SJSA1 (cell line): ENCODE measurements around the gene TREH. TPM values are rescaled to one million over a fixed set of nuclear protein-coding genes. Genes with fewer than 3 reads are reported as not detected.

ENCODE experiments used
- DNase-seq, 2 experiments: peaks; one replicate each; pipeline ENCODE4 v3.0.0-alpha.2; 2015 to 2020; ENCODE audit warnings: low spot score in 2 of 2, low read depth in 1 of 2
- H3K27ac ChIP-seq: fragments of 250-450 bp; sonication (Bioruptor Pico); 2 replicates; pipeline ENCODE4 v1.5.1; 2020; ENCODE audit warnings: mild to moderate bottlenecking, moderate library complexity
- H3K27me3 ChIP-seq: fragments of 250-450 bp; sonication (Bioruptor Pico); replicated peaks from 2 replicates; pipeline ENCODE4 v1.5.1; 2020; ENCODE audit warnings: mild to moderate bottlenecking, moderate library complexity
- H3K36me3 ChIP-seq: fragments of 250-450 bp; sonication (Bioruptor Pico); 2 replicates; pipeline ENCODE4 v1.5.1; 2020; ENCODE audit warnings: mild to moderate bottlenecking
- H3K4me1 ChIP-seq: fragments of 250-450 bp; sonication (Bioruptor Pico); replicated peaks from 2 replicates; pipeline ENCODE4 v1.6.1; 2021; ENCODE audit warnings: mild to moderate bottlenecking
- H3K4me3 ChIP-seq: fragments of 250-450 bp; sonication (Bioruptor Pico); 2 replicates; pipeline ENCODE4 v1.5.1; 2020; ENCODE audit warnings: mild to moderate bottlenecking
- H3K9me3 ChIP-seq: fragments of 250-450 bp; sonication (Bioruptor Pico); replicated peaks from 2 replicates; pipeline ENCODE4 v1.5.1; 2020; ENCODE audit warnings: mild to moderate bottlenecking
- total RNA-seq: library from RNA; depleted of rRNA; stranded (reverse); fragments of >200 nt; shearing (Covaris generic); gene quantifications from 2 replicates; pipeline ENCODE4 v1.2.3, GENCODE V29; 2014

Gene TREH
- total RNA-seq, 1 experiment from 2014 or later: not detected

DNA sequence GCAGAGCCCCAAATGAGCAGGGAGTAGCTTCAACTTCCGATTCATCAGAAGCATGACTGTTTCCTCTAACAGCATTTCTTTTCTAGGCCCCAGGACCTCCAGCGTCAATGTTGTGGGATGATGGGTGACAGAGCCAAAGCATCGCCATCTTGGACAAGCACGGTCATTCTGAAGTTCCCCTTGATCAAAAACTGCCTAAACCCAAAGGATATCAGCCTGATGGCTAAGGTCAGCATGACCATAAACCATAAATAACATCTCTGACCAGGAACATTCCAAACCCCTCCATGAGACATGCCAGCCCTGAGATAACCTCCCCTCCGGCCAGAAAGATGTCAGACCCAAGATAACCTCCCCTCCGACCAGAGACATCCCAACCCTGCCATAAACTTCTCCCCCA lies 28.8 kb upstream of the TREH start:
- H3K36me3 ChIP-seq: no peaks in the 10 kb centered on the region
- no peaks in the 10 kb centered on the region for H3K4me1 ChIP-seq
- H3K27ac ChIP-seq: no peak overlapping the region
- no peaks in the 10 kb centered on the region for H3K9me3 ChIP-seq
- no peaks in the 10 kb centered on the region for H3K27me3 ChIP-seq
- DNase-seq: peak in 1 of 2 experiments; percentile 1
- H3K4me3 ChIP-seq: no peak overlapping the region

DNA sequence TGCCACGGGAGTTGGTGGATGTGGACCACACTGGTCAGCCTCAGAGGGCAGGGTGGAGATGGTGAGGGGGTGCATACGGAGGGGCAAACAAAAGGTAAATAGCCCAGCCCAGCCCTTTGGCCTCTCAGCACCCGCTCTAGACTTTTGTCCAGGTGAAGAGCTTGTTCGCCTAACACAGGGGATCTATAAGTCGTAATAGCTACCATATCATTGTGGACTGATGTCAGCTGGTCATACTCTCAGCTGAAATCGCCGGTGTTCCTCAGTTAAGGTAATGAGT lies 27.0 kb upstream of the TREH start:
- H3K36me3 ChIP-seq: no peaks in the 10 kb centered on the region
- no peak overlapping the region for H3K27ac ChIP-seq
- H3K27me3 ChIP-seq: no peaks in the 10 kb centered on the region
- H3K4me1 ChIP-seq: no peaks in the 10 kb centered on the region
- H3K4me3 ChIP-seq: no peak overlapping the region
- no peaks in the 10 kb centered on the region for H3K9me3 ChIP-seq
- no peak for DNase-seq

DNA sequence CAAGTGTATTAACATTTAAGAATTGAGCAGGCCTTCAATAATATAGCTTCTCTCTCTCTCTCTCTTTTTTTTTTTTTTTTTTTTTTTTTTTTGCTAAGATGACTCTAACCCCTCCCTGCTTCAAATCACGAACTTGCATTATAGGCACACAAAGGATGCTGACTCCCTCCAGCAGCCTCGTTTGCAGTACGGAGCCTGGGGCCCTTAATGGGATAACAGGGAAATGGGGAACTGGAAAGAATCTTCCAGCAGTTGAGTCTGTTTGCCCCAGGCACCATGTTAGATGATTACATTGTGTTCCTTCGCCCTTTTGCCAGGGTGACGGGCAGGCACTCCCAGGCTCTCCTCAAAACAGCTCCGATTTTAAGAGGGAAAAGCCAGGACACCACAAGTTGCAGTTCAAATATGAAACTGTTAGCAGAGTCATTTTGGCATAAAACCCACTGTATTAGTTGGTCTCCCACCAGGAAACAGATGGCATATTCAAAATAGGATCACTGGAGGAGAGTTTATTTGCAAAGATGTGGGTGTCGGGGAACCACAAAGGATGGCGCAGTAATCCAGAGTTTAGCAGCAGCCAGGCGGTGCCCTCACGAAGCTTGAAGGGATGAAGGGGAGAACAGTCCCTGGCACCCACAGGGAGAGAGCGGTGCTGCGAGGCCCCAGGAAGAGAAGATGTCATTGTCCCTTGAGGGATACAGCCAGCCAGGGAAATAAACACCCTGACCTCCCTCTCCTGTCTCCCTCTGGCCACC lies 26.5 kb upstream of the TREH start:
- no peaks in the 10 kb centered on the region for H3K4me1 ChIP-seq
- H3K36me3 ChIP-seq: no peaks in the 10 kb centered on the region
- H3K27ac ChIP-seq: no peak overlapping the region
- DNase-seq: peak in 1 of 2 experiments; percentile 9
- no peaks in the 10 kb centered on the region for H3K27me3 ChIP-seq
- H3K4me3 ChIP-seq: no peak overlapping the region
- H3K9me3 ChIP-seq: no peaks in the 10 kb centered on the region

DNA sequence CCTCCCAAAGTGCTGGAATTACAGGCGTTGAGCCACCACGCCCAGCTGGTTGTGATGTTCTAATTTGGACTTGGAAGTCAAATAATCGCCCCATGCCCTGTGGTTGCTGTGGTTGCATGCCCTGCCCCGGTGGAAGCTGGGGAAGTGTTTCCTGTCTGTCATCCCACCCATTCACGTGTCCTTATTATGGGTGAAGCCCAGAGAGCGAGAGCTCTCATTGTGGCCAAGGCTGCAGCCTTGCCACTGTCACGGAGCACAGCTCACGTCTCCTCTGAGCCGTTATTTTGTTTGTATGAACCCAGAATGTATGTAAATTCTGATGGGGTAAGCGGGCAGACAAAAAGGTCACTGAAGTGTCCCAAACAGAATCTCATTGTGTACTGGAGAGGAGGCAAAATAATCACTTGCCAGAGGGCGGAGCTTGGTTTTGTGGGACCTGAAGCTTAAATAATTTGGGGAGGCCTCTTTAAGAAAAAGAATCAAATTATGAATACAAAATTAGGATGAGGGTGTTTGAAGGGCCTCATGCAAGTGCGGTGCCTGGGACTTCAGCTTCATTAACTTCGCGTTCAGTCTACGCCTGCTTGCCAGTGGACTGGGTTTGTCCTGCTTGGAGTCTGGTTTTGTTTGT lies 25.8 kb upstream of the TREH start:
- DNase-seq: peak in 1 of 2 experiments; percentile 9
- no peaks in the 10 kb centered on the region for H3K27me3 ChIP-seq
- no peaks in the 10 kb centered on the region for H3K36me3 ChIP-seq
- H3K27ac ChIP-seq: no peak overlapping the region
- no peak overlapping the region for H3K4me3 ChIP-seq
- H3K4me1 ChIP-seq: no peaks in the 10 kb centered on the region
- H3K9me3 ChIP-seq: no peaks in the 10 kb centered on the region

DNA sequence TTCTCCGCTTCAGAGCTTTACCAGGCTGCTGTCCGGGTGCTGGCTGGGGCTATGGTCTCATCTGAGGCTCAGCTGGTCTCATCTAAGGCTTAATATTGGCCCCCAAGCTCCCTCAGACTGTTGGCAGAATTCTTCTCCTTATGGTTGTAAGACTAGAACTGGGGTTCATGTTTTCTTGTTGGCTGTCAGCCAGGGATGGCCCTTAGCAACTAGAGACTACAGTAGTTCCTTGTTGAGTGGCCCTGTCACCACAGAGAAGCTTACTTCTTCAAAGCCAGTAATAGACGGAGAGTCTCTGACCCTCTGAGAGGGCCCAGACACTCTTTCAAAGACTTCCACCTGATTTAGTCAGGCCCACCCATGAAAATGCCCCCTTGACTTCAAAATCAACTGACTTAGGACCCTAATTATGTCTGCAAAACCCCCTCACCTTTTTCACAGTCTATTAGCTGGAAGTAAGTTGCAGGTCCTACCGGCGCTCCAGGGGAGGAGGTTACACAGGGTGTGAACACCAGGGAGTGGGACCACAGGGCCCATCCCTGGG lies 24.2 kb upstream of the TREH start:
- Histone ChIP-seq H3K4me3 (no peak overlapping the region), H3K9me3 (no peaks in the 10 kb centered on the region), H3K27me3 (no peaks in the 10 kb centered on the region), H3K27ac (no peak overlapping the region), H3K4me1 (no peaks in the 10 kb centered on the region), H3K36me3 (no peaks in the 10 kb centered on the region)
- DNase-seq: peak in 1 of 2 experiments; percentile 3

DNA sequence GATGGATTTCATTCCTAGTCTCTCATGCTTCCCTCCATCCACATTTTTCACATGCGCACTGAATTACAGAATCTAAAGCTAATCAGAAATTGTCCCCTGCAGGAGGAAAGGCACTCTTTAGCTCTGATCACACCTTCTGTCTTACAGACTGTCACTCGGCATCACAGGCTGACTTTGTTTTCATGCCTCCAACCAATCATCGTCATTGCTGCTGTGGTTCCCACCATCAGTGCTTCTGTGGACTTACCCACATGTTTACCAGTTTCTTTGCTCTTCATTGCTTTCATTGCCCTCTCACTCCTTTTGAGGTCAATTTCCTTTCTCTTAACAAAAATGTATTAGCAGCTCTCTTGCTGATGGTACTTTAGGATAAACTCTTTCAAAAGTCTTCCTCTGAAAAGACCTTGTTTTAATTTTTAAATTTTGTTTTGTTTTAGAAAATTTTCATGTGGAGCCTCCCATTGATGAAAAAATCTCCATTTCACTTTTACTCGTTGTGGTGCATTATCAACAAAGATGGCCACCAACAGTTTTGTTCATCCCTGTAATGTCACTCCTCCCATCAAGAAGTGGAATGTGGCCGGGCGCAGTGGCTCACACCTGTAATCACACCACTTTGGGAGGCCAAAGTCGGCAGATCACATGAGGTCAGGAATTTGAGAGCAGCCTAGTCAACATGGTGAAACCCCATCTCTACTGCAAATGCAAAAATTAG lies 20.2 kb upstream of the TREH start:
- Histone ChIP-seq H3K27me3 (no peaks in the 10 kb centered on the region), H3K4me3 (no peak overlapping the region), H3K36me3 (no peaks in the 10 kb centered on the region), H3K9me3 (no peaks in the 10 kb centered on the region), H3K27ac (no peak overlapping the region), H3K4me1 (no peaks in the 10 kb centered on the region)
- no peak for DNase-seq

DNA sequence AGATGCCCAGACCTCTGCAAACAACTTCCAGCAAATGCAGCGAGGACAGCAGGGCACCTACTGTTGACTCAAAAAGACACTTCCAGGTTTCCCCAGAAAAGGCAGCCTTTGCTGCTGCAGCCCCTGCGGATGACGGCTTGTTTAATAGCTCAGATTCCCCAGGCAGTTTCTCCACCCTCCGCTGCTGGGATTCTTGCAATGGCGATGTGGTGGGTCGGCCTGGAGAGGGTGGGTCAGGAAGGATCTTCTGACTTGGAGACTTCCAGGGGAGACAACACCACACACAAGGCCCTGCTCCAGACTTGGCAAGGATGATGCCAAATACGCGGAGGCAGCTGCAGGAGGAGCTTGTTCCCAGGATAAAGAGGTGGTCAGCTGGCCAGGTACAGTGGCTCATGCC lies 17.9 kb upstream of the TREH start:
- DNase-seq: no peak
- Histone ChIP-seq H3K4me3 (no peak overlapping the region), H3K27me3 (no peaks in the 10 kb centered on the region), H3K9me3 (no peaks in the 10 kb centered on the region), H3K4me1 (no peaks in the 10 kb centered on the region), H3K27ac (no peak overlapping the region), H3K36me3 (no peaks in the 10 kb centered on the region)

DNA sequence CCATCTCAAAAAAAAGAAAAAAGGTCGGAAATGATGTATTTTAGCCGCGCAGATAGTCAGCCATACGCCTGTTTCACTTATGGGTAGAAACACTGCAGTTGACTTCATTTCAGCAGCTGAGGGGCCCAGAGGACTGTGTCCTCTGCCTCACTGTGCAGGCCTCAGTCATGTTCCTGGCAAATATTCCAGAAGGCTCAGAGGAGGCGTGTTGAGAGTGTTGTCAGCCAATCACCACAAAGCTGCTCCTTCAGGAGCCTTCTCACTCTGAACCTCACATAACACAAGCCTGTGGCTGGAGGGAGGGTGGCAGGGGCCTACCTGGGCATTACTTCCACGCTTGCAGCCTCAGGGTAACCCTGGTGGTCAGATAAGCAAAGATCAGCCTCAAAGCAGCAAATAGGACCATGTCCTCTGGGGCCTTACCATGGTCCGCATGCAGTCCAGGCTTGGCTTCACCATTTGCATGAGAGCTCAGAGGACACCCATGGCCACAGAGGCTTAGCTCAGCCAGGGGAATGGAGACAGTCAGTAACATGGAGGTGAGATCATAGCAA lies 17.3 kb upstream of the TREH start:
- H3K27me3 ChIP-seq: no peaks in the 10 kb centered on the region
- DNase-seq: no peak

DNA sequence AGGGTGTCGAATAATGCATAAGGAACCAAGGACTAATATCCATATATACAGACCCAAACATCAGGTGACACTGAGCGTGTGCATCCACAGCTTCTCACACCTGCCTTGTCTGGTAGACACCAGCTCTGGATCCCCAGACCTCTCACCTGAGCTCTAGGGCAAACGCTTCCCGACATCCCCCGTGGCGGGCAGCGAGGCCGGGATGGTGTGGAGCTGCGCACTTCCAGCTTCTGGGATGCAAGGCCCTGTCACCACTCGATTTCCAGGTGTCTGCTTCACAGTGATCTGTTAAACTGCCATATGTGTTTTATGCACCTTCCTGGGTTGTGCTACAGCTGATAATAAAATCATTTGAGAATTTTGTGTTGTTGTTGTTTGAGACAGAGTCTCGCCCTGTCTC lies 15.3 kb upstream of the TREH start:
- no peaks in the 10 kb centered on the region for H3K36me3 ChIP-seq
- no peak overlapping the region for H3K4me3 ChIP-seq
- no peak for DNase-seq
- no peaks in the 10 kb centered on the region for H3K4me1 ChIP-seq
- no peak overlapping the region for H3K27ac ChIP-seq
- H3K9me3 ChIP-seq: no peaks in the 10 kb centered on the region
- no peaks in the 10 kb centered on the region for H3K27me3 ChIP-seq

More for the DNA sequence above, 17.3 kb upstream of the TREH start:
- H3K4me3 ChIP-seq: no peak overlapping the region
- no peak overlapping the region for H3K27ac ChIP-seq
- H3K4me1 ChIP-seq: no peaks in the 10 kb centered on the region
- H3K9me3 ChIP-seq: no peaks in the 10 kb centered on the region
- H3K36me3 ChIP-seq: no peaks in the 10 kb centered on the region

DNA sequence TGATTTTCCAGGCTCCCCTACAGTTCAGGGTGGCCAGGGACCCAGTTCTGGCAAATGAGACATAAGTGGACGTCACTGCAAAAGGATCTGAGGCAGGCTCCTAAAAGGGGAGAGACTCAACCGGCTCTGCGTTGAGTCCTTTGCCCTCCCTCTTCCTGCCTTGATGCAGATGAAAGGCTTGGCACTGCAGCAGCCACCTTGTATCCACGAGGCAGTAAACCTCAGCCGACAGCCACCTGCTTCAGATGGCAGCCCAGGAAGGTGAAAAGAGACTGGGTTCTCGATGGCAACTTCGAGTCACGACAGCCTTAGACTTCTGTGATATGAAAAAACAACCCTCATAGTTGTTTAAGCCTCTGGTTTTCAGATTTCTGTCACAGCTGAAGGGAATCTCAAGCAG lies 14.7 kb upstream of the TREH start:
- DNase-seq: no peak
- no peaks in the 10 kb centered on the region for H3K36me3 ChIP-seq
- no peaks in the 10 kb centered on the region for H3K9me3 ChIP-seq
- H3K4me3 ChIP-seq: no peak overlapping the region
- H3K27ac ChIP-seq: no peak overlapping the region
- H3K27me3 ChIP-seq: no peaks in the 10 kb centered on the region
- H3K4me1 ChIP-seq: no peaks in the 10 kb centered on the region

DNA sequence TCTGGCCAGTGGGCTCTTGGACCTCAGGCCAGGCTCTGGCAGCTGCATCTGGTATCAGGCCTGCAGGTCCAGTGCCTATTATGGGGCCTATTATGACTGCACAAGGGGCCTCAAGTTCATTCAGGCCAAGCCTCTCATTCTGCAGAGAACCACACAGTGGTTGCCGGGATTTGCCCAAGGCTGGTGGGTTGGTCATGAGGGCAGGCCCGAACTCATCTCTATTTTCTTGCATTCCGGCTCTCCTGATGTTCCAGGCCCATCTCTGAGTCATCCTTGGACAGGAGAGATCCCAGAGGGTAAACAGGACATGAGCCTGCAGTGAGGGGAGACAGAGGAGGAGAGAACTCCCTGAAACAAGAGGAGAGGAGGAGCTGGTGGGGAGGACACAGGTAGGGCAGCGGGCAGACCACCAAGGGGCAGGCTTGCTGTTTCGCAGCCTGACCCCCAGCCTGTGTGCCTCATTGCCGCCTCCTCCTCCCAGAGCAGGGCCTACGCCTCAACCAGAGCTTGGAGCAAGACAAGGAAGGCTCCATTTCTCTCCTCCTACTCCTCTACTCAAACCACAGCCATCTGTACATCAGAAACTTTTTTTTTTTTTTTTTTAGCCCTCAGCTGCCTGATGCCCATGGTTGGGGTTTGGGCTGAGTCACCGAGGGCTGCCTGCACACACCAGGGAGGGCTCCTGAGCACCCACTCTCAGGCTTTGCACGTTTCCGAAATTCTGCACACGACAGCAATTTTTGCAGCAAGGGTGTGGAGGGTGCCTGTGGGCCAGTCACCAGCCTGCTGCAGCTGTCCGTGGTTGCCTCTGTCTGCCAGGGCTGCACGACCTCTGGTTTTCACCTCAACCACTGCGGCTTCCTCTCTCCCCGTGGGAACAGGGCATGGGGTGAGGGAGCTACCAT lies 12.7 kb upstream of the TREH start:
- no peak overlapping the region for H3K27ac ChIP-seq
- no peak for DNase-seq
- H3K4me1 ChIP-seq: no peaks in the 10 kb centered on the region
- H3K36me3 ChIP-seq: no peaks in the 10 kb centered on the region
- no peaks in the 10 kb centered on the region for H3K27me3 ChIP-seq
- H3K4me3 ChIP-seq: no peak overlapping the region
- no peaks in the 10 kb centered on the region for H3K9me3 ChIP-seq

DNA sequence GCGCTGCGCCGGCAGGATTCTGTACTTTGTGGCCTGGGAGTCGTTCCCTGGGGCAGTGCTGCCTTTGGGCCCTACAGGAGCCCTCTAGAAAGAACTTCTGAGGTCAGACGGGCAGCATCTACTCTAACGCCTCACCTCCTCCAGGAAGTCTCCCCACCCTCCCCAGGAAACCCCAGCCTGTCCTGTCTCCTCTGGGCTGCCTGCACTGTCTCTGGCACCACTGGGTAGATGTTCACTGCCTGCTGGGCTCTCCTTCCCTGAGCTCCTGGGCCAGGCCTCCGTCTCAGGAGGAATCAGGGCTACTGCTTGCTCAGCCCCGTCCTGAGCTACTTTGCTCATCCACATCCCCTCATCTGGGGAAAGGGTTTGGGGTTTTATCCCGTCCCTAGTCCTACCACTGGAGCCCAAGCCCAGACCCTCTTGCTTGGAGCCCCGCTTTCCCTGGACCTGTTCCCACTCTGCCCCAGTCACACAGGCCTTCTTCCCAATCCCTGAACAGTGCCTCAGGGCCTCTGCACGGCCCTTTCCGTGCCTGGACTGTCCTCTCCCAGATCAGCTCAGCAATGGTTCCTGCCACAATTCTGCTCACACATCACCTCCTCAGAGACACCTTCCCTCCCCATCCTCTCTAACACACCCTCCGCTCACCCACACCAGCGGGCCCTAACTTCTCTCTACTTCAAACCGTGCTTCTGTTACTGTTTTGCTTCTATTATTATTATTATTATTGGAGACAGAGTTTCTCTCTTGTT lies 11.3 kb upstream of the TREH start:
- H3K27me3 ChIP-seq: no peaks in the 10 kb centered on the region
- H3K4me3 ChIP-seq: no peak overlapping the region
- no peaks in the 10 kb centered on the region for H3K4me1 ChIP-seq
- no peaks in the 10 kb centered on the region for H3K36me3 ChIP-seq
- H3K27ac ChIP-seq: no peak overlapping the region
- no peak for DNase-seq
- no peaks in the 10 kb centered on the region for H3K9me3 ChIP-seq
